Skeletal muscle satellite cell (primary cell): Measurements from ENCODE around the gene H2AZ1. TPM values are rescaled to one million over a fixed set of nuclear protein-coding genes. Genes with fewer than 3 reads are reported as not detected.

Experiments
- H3K27me3 ChIP-seq: 2 replicates; pipeline ENCODE4 v1.7.0; 2013; ENCODE audit warnings: low read length; ENCODE audit not compliant: control insufficient read depth, insufficient read depth
- H3K36me3 ChIP-seq: 2 replicates; pipeline ENCODE4 v1.7.0; 2013; ENCODE audit warnings: mild to moderate bottlenecking, control low read depth, low read length; ENCODE audit not compliant: insufficient read depth
- H3K4me1 ChIP-seq: 2 replicates; pipeline ENCODE4 v1.7.0; 2013; ENCODE audit warnings: low read length; ENCODE audit not compliant: control insufficient read depth, insufficient read depth
- H3K4me2 ChIP-seq: 2 replicates; pipeline ENCODE4 v1.7.0; 2013; ENCODE audit warnings: mild to moderate bottlenecking, low read length
- H3K4me3 ChIP-seq: 2 replicates; pipeline ENCODE4 v1.7.0; 2013; ENCODE audit warnings: low read length
- H3K9ac ChIP-seq: 2 replicates; pipeline ENCODE4 v1.7.0; 2013; ENCODE audit warnings: mild to moderate bottlenecking, low read depth, low read length, moderate library complexity
- H3K9me3 ChIP-seq: replicated peaks from 2 replicates; pipeline ENCODE4 v1.7.0; 2013; ENCODE audit warnings: mild to moderate bottlenecking, control low read depth, low read length
- total RNA-seq: library from RNA; depleted of rRNA; stranded (reverse); fragments of >200 nt; gene quantifications from 2 replicates; pipeline ENCODE4 v1.2.3, GENCODE V29; 2012; rRNA removed

H2AZ1 gene
- 344 and 353 TPM in 2 replicates for total RNA-seq

DNA sequence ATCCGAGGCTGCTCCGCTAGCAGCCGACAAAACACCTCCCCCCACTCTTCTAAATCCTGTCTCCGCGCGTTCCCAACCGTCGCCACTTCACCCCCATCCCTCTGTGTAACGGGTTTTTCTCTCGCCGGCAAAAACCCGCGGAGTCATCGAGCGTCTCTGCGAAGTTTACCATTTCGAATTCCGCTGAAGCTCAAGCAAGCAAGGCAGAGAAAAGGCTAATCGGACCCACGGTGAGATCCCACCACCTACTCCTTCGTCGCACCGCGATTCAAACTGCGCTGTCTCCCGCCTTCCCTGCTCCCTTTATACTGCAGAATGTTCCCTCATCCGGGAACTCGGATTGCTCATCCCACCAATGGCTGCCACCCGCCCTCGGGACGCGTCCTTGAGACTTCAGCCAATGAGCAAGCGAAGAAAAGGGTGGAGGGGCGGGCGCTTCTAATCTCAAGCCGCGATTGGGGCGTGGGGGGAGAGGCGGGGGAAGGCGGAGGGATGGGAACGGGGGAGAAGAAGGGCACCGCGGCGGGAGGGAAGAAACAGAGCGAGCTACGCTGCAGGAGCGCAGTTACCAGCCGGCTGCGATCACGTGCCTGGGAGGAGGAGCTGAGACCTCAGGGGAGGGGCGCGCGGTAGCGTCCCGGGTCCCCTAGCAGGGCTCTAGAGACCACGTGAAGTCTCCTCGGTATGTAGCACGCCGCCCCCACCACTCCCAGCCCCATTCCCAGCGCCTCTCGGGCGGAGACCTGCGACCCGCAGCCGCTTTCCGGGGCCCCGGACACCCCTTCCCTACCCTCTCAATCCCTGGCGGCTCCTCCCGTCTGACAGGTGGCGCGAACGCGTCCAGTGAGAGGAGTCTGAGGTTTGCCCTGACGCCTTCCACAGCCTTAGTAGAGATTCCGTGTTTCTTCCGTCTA is at the start of gene H2AZ1:
H2AZ1 (minus strand) TSS at position 277 of the 914 bp plus-strand sequence; CDS start at position 172, 105 bp downstream.
- H3K9me3 ChIP-seq: no peaks in the 10 kb centered on the region

DNA sequence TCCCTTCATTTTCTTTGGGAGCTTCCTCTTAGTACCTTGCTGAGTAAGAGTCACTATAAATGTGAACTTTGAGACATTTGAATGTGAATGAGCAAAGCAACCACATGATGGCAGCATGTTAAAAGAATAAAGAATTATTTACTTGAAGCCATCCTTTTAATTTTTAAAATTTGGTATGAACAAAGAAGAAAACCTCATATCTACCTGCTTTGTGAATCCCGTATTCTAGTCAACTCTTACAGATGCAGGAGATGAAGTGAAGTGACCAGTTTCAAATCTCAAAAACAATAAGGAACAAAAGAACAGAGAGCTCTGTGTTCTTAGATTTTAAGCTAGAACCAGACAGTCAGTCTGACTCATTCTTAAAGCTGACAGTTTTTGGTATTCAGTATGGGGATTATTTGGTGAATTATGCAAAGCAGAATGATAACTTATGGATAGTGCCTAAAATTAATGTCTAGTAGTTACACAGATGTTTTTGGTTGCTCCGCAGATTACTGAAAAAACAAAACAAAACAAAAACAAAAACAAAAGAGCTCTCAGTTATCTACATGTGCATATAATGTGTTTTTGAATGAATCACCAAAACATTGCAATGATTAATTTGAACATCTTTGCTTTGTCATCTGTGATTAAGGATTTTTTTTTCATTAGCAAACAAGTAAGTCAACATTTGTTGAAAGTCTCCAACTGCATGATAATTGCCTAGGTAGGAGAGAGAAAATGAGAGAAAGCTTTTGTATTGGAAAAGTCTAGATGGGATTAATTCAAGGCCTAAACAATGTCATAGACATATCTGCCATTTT is 48.2 kb upstream of the H2AZ1 start:
- no peak overlapping the region for H3K4me3 ChIP-seq
- peak overlapping the region; percentile 22 for H3K9ac ChIP-seq
- H3K36me3 ChIP-seq: no peaks in the 10 kb centered on the region
- no peaks in the 10 kb centered on the region for H3K27me3 ChIP-seq
- no peaks in the 10 kb centered on the region for H3K9me3 ChIP-seq
- peaks cover 14% of the 10 kb centered on the region for H3K4me1 ChIP-seq
- H3K4me2 ChIP-seq: peak overlapping the region; percentile 62

More for the DNA sequence above, at the start of gene H2AZ1:
- Histone ChIP-seq H3K36me3 (peaks cover 13% of the 10 kb centered on the region), H3K4me3 (peak within 1 kb of the TSS; percentile 88), H3K4me1 (peaks cover 23% of the 10 kb centered on the region), H3K27me3 (no peaks in the 10 kb centered on the region), H3K9ac (peak within 1 kb of the TSS; percentile 89), H3K4me2 (peak within 1 kb of the TSS; percentile 91)

DNA sequence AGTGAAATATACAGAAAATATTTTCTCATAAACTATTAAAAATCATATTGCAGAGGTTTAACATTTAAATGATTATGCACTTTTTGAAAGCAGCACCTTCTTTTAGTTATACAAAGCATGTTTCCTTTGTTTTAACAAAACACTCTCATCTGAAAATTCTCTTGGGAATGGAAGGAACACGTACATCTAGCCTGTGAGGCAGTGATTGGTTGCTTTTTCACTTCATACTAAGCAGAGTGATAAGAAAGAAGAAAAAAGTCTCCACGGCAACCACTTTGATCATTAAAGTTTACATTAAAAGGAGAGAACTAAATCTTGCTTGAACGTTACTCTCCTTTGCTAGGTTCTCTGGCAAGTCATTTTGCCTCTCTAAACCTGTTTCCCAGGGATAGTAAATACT is 41.7 kb upstream of the H2AZ1 start:
- Histone ChIP-seq H3K4me3 (no peak overlapping the region), H3K4me2 (no peak overlapping the region), H3K4me1 (no peaks in the 10 kb centered on the region), H3K27me3 (no peaks in the 10 kb centered on the region), H3K36me3 (no peaks in the 10 kb centered on the region), H3K9ac (no peak overlapping the region), H3K9me3 (no peaks in the 10 kb centered on the region)

DNA sequence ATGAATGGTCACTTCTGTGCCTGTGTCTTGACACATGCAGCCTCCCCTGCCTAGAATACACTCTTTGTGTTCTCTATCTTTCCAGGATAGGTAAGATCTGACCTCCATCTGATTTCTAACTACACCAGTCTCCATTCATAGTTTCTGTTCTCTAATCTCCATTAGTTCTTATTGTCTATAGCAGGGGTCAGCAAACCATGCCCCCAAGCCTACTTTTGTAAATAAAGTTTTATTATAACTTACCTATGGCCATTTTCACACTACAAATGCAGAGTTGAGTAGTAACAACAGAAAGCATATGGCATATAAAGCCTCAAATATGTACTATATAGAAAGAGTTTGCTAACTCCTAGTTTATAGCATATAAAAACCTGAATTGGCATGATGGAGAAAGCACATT is 37.6 kb upstream of the H2AZ1 start:
- H3K4me1 ChIP-seq: no peaks in the 10 kb centered on the region
- no peaks in the 10 kb centered on the region for H3K9me3 ChIP-seq
- H3K36me3 ChIP-seq: no peaks in the 10 kb centered on the region
- H3K4me3 ChIP-seq: no peak overlapping the region
- no peak overlapping the region for H3K4me2 ChIP-seq
- no peaks in the 10 kb centered on the region for H3K27me3 ChIP-seq
- no peak overlapping the region for H3K9ac ChIP-seq

DNA sequence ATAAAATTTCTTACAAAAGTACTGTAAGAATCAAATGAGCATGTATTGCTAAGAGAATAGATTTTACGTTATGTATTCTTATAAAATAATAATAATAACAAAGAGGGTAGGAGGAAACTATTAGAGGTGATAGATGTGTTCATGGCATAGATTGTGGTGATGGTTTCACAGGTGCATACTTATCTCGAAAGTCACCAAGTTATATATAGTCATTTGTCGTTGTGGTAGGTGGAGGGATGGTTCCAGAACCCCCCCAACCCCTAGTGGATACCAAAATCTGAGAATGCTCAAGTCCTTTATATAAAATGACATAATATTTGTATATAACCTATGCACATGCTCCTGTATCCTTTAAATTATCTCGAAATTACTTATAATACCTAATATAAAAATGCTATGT is 36.7 kb upstream of the H2AZ1 start:
- Histone ChIP-seq H3K9ac (no peak overlapping the region), H3K9me3 (no peaks in the 10 kb centered on the region), H3K4me3 (no peak overlapping the region), H3K36me3 (no peaks in the 10 kb centered on the region), H3K27me3 (no peaks in the 10 kb centered on the region), H3K4me1 (no peaks in the 10 kb centered on the region), H3K4me2 (no peak overlapping the region)

DNA sequence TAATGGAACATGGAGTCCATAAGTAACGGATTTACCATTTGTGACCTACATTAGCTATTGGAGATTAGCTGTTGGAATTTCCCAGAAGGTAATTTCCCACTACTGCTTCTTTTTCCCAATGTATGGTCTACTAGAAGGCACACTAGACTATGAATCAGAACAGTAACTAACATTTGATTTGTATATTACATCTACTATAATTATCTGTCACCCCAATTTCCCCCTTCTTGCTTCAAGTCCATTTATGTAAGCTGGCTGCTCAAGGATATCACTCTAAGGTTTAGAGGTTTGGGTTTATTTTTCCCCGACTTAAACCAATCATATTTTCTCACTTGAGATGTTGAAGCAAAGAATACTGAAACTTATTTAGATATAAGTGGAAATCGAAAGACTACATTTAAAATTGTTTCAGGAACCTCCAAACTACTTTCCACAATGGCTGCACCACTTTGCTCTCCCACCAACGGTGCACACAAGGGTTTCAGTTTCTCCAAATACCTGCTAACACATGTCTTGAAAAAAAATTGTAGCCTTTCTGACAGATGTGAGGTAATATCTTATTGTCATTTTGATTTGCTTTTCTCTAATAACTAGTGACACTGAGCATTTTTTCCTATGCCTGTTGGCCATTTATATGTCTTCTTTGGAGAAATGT is 33.3 kb upstream of the H2AZ1 start:
- Histone ChIP-seq H3K27me3 (no peaks in the 10 kb centered on the region), H3K4me1 (peaks cover 10% of the 10 kb centered on the region), H3K4me2 (no peak overlapping the region), H3K9ac (no peak overlapping the region), H3K36me3 (no peaks in the 10 kb centered on the region), H3K9me3 (no peaks in the 10 kb centered on the region), H3K4me3 (no peak overlapping the region)

DNA sequence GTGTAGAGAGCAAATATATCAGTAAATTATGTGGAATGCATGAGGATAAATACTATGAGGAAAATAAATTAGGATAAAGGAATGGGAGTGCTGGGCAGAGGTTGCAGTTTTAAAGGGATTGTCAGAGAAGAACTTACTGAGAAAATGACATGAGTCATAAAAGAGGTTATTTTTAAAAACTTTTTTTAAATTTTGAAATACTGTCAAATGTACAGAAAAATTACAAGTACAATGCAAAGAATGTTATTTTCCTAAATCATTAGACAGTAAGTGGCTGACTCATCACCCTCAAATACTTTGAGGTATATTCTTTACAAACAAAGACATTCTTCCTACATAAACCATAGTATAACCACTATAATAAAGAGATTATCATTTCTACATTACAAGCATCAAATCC is 29.8 kb upstream of the H2AZ1 start:
- H3K27me3 ChIP-seq: no peaks in the 10 kb centered on the region
- H3K9ac ChIP-seq: no peak overlapping the region
- H3K4me1 ChIP-seq: peaks cover 10% of the 10 kb centered on the region
- H3K36me3 ChIP-seq: no peaks in the 10 kb centered on the region
- no peak overlapping the region for H3K4me3 ChIP-seq
- H3K9me3 ChIP-seq: no peaks in the 10 kb centered on the region
- peak overlapping the region; percentile 45 for H3K4me2 ChIP-seq

DNA sequence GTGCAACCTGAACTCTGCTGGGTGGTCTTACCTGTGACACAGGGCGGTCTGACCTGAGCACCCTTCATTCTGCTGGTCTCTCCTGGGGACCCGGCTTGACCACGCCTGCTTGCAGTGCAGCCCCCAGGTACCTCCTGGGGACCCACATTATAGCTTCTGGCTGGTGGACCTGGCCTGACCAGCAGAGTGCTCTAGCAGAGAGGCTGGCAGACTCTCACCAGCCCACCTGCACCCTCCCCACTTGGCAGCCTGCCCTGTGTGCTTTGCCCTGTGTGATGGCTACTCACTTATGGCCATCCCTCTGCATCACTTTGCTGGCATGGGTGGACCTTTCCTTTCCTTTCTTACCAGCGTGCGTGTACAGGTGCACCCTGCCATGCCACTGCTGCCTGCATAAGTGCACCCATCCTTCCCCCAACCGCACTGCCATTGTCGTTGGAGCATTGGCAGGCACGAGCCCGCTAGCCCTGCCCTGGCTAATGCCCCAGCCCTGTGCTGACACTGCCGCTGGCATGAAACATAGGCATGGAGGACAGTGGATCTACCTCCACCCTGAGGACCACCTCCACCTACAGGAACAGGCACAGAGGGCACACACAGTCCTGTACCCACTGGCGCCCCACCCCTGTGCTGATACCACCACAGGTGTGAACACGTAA is 21.5 kb upstream of the H2AZ1 start:
- Histone ChIP-seq H3K27me3 (no peaks in the 10 kb centered on the region), H3K4me1 (peaks cover 14% of the 10 kb centered on the region), H3K9me3 (no peaks in the 10 kb centered on the region), H3K4me2 (no peak overlapping the region), H3K9ac (no peak overlapping the region), H3K4me3 (no peak overlapping the region), H3K36me3 (no peaks in the 10 kb centered on the region)

DNA sequence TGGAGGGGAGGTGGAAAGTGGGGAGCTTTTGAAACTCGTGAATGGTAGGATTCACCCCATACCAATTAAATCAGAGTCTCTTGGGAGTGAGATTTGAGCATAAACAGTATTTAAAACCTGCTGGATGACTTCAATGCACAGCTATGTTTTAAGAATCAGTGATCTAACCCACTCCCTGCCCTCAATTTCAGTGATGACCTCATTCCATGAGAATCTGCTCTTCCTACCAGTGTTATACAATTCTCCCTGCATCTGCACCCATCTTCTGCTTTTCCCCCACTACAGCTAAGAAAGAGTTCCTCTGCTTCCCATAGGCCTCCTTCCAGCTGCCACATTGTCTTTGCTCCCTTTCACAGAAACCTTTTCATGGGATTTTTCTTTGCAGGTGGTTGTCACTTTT is 18.3 kb upstream of the H2AZ1 start:
- no peak overlapping the region for H3K9ac ChIP-seq

DNA sequence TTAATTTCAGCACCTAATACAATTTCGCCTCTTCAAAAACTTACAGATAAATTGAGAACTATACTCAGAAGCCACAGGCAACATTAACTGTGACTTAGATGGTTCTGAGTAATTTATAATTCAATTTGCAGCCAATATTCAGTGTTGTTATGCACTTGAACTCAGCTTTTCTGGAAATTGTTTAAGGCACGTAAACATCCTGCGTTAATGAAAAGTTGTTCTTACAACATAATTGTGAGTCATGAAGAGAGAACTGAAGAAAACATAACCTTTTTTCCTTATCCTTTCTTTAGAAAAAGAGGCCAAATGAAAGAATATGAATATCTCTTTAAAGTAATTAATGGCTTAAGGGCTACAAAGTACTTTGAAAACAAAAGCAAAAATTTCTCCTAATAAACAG is 16.6 kb upstream of the H2AZ1 start:
- H3K36me3 ChIP-seq: no peaks in the 10 kb centered on the region
- peaks cover 16% of the 10 kb centered on the region for H3K4me1 ChIP-seq
- H3K9me3 ChIP-seq: no peaks in the 10 kb centered on the region
- peak overlapping the region; percentile 3 for H3K4me2 ChIP-seq
- H3K27me3 ChIP-seq: no peaks in the 10 kb centered on the region
- H3K9ac ChIP-seq: no peak overlapping the region
- H3K4me3 ChIP-seq: no peak overlapping the region

More for the DNA sequence above, 18.3 kb upstream of the H2AZ1 start:
- Histone ChIP-seq H3K27me3 (no peaks in the 10 kb centered on the region), H3K36me3 (no peaks in the 10 kb centered on the region), H3K4me2 (peak overlapping the region; percentile 66), H3K9me3 (no peaks in the 10 kb centered on the region), H3K4me1 (peaks cover 16% of the 10 kb centered on the region), H3K4me3 (no peak overlapping the region)
